DMS114 treated with DMSO at 0.1 percent for 48 hours (cell line): ENCODE measurements around the gene CYP4X1.
A peak's percentile ranks its signal among the peaks of the same experiment; 100 is the strongest.
"Not testable (repeated sequence)": the region's sequence is repeated elsewhere in the genome, so short reads cannot be mapped to it uniquely, and the experiment has no call there.

Experiments
- DNase-seq: peaks from one replicate; lab custom pipeline; 2025; ENCODE audit not compliant: unreplicated experiment; lab: John Stamatoyannopoulos, UW

CYP4X1 gene

DNA sequence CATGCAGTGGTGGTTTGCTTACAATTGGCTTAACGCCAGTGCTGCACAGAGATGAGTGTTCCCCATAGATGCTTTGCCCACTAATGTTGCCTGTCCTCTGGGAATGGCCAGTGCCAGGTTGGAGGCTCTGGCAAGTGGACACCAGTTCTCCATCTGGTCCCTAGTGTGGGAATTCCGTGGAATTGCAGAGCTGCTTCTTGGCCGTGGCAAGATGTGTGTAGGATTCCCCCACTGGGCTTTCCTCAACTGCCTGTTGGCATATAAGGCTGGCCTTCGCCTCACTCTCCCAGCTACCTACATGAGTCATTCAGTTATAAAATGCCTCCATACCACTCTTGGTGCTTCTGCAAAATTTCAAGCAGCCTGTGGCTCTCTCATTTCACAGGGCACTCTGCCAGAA is 45.6 kb downstream of the CYP4X1 start:
- DNase-seq = not testable (repeated sequence)

DNA sequence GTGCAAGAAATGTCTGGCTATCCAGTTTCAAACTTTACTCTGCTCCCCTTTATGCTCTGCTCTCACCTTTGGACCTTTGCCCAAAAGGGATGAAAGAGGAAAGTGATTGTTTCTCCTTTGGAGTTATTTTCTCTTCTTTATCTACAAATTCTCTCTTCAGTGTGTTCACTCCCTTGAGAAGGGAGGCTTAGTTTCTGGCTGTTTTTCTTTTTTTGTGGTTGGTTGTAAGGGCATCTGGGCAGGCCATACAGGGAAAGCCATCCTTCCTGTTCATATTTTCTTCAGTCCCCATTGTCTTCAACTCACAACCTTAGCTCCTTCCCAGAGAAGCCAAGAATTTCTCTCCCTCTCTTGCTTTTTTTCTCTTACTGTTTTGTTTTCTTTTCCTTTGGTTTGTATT is 46.0 kb downstream of the CYP4X1 start:
- DNase-seq = not testable (repeated sequence)

GRCh38 chr1:47089356-47089755 is 65.9 kb downstream of the CYP4X1 start:
- DNase-seq = peak; percentile 13

DNA sequence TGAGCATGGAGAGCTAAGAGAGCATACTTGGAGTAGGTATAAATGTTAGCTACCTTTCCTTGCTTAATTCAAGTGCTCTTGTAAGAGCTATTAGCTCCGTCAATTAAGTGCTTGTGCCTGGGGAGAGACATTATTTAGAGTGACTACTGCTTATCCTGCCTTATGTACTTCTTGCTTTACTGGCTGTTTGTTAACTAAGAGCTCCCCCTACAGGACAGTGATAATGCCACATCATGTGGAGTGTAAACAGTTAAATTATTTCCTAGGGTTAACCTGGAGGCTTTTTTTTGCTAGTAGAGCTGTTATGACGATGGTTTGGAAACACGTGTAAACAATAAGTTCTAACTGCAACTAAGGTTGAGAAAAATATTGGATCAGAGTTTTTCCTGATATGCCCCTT is 68.0 kb downstream of the CYP4X1 start:
- DNase-seq = not testable (repeated sequence)
